GM19023 (cell line): ENCODE data around the gene PHF8.

Experiments used
- ATAC-seq: cut with Tn5 transposase; IDR thresholded peaks from one replicate; pipeline ENCODE4 v1.9.1; 2021; ENCODE audit warnings: mild to moderate bottlenecking, moderate library complexity; ENCODE audit not compliant: unreplicated experiment

Gene PHF8

DNA sequence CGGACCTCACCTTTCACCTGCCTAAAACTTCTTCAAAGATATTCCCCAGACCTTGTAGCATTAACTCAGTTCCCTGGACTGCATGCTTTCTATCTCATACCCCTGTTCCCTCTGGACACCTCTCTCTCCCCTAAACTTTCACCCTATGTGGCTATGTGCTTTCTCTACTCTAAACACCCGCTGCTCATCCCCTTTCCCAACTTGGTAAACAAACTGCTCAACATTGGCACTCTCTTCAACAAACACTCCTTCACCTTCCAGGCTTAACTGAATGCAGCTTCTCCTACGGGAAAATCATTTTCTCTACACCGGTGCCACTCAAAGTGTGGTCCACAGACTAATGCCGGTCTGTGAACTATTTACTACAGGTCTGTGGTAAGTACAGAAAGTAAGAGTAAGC is 19.9 kb downstream of the PHF8 start:
- no peak for ATAC-seq

DNA sequence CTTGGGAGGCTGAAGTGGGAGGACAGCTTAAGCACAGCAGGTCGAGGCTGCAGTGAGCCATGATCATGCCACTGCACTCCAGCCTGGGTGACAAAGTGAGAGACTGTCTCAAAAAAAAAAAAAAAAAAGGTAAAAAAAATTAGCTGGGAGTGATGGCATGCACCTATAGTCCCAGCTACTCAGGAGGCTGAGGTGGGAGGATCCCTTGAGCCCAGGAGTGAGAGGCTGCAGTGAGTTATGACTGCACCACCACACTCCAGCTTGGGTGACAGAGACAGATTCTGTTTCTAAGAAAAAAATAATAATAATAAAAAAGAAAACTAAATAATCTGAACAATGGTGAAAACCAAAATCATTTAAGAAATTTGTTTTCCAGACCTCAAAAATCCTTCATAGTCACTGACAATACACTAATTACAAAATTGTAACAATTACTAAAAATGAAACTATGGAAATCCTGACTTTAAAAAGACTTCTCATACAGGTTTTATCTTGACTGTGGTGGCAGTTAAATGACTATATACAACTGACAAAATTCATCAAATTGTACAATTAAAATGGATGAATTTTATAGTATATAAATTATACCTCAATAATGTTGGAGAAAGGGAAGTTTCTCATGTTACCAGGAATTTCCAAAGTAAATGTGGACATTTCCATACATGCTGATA is 31.3 kb downstream of the PHF8 start:
- ATAC-seq: no peak

DNA sequence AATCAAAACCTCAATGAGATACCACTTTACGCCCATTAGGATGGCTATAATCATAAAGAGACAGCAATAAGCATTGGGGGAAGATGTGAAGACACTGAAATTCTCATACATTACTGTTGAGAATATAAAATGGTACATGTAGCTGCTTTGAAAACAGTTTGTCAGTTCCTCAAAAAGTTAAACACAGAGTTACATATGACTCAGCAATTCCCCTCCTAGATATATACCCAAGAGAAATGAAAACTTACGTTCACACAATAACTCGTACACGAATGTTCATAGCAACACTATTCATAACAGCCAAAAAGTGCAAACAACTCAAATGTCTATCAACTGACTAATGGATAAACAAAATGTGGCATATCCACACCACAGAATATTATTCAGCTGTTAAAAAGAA is 36.6 kb downstream of the PHF8 start:
- no peak for ATAC-seq

DNA sequence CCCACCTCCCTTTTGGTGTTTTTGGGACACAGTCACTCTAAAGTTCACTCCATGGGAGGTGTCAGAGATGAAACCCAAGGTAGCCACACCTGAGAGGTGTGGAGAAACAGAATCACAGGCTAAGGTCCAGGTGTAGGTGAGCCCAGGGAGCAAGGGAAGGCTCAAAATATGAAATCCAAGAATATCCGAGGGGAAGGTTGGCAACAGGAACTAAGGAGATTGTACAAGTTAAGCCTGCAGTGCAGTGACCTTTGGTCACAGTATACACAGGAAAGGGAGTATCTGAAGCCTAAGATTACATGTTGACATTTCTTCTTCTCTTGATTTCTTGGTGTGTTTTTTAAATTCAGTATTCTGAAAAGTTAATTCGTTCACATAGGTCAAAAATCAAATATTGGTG is 46.5 kb downstream of the PHF8 start:
- no peak for ATAC-seq

DNA sequence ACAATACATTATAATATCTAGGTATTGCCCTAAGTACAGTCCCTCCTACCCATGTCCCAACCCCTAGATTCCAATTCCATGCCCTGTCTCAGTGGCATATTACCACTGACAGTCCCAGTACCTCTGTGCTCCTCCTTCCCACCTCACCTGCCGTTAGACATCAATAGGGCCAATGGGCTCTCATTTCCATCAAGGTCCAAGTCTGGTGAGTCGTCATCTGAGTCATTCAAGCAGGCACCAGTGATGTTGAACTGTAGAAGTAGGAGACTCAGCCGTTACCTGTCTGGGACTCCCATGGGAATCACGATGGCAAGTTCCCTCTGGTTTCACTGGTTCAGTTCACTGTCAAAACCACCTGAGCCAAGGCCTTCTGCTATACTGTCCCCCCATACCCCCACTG is 51.7 kb downstream of the PHF8 start:
- ATAC-seq: no peak

DNA sequence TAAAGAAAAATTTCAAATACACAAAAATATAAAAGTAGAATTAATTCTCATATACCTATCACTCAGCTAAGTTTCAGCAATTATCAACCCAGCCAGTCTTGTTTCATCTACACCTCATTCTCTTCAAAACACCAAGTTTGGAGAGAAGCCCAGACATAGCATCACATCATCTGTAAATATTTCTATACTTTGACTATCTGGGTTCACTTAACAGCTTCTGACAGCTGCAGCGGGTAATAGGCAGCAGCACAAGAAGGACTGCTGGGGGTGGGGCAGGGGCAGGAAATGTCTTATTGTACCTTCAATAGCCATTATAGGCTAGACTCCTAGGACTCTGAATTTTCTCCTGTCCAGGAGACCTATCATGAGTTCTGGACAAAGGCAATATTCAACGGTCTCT is 54.1 kb downstream of the PHF8 start:
- ATAC-seq: no peak

DNA sequence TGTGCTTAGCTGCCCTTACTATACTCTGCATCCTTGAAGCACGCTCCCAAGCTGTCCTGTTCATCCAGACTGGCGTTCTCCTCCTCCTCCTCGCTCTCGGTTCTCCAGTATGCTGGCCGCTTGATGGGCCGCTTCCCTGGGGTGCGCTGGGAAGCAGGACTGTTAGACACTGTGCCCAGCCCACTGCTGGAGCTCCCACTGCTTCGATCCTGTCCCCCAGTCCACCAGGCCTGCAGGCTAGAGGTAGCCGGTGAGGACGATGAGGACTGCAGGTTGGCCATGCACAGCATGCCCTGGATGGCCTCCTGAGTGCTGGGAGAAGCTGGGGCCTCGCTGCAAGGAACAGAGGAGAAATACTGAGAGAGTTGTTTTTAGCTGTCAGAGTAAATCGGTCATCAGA is 59.4 kb downstream of the PHF8 start:
- no peak for ATAC-seq

DNA sequence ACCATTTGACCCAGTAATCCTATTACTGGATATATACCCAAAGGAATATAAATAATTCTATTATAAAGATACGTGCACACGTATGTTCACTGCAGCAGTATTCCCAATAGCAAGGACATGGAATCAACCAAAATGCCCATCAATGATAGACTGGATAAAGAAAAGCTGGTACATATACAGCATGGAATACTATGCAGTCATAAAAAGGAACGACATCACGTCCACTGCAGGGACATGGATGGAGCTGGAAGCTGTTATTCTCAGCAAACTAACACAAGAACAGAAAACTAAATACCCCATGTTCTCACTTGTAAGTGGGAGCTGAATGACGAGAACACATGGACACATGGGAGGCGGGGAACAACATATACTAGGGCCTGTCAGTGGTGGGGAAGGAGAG is 69.7 kb downstream of the PHF8 start:
- ATAC-seq: no peak

DNA sequence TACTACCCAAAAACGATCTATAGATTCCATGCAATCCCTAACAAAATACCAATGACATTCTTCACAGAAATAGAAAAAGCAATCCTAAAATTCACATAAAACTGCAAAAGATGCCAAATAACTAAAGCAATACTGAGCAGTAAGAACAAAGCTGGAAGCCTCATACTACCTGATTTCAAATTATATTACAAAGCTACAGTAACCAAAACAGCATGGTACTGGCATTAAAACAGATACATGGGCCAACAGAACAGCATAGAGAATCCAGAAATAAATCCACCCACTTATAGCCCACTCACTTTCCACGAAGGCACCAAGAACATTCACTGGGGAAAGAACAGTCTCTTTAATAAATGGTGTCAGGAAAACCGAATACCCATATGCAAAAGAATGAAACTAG is 74.7 kb downstream of the PHF8 start:
- ATAC-seq: no peak

DNA sequence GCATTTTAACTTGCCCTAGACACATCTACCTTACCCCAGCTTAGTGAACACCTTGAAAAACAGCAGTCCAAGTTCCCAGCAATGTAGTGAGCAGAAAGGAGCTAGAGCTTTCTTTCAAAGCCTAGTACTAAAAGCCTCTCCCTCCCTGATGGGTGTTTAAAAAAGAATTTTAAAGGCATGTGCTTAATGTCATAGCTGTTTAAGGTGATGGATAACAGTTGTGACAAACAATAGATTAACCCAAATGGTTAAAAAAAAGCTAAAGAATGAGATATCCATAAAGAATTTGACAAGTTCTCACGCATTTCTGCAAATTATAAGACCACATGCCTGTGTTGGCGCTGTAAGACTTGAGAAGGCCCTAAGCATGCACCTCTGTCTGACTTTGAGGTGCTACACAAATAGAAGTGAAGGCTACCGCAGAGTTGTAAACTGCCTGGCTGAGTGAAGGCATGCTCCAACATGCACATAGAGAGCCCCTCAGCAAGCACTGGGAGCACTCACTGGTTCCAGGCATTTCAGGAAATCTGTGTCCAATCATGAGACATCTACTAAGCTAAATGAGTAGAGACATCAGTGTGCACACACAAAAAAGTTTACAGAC is 94.0 kb downstream of the PHF8 start:
- no peak for ATAC-seq

DNA sequence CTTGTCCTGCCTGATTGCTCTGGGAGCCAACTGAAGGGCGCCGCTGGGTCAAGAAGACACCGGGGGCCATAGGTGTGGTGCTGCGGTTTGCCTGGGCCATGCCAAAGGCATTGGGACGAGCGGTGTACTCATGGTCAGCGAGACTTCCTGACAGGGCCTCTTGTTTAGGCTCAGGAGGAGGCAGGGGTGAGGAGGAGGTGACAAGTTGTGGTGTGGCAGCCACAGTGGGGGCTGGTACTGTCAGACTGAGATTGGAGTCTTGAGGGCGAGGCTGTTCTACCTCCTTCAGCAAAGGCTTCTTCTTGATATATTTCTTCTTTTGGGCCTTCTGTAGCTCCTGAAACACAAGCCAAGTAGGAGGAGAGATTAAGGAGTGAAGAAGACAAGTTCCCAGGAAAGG is 104.1 kb downstream of the PHF8 start:
- ATAC-seq: no peak

DNA sequence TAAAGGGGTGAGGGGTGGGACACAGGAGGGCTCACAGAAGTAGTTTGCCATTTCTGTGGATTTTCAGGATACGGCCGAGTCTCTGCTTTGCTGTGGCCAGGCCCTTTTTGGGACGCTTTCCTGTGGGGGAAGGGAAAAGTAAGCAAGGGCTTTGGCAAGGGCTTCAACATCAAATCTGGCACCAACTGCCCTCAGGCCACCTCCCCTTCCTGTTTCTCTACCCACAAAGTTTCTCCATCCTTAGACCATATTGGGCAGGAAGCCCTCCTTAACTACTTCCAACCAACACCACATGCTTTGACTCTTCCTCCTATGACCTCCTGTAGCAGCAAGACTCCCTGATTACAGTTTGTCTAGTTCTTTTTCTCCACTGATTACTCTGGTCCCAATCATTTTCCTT is 105.1 kb downstream of the PHF8 start:
- ATAC-seq: no peak

DNA sequence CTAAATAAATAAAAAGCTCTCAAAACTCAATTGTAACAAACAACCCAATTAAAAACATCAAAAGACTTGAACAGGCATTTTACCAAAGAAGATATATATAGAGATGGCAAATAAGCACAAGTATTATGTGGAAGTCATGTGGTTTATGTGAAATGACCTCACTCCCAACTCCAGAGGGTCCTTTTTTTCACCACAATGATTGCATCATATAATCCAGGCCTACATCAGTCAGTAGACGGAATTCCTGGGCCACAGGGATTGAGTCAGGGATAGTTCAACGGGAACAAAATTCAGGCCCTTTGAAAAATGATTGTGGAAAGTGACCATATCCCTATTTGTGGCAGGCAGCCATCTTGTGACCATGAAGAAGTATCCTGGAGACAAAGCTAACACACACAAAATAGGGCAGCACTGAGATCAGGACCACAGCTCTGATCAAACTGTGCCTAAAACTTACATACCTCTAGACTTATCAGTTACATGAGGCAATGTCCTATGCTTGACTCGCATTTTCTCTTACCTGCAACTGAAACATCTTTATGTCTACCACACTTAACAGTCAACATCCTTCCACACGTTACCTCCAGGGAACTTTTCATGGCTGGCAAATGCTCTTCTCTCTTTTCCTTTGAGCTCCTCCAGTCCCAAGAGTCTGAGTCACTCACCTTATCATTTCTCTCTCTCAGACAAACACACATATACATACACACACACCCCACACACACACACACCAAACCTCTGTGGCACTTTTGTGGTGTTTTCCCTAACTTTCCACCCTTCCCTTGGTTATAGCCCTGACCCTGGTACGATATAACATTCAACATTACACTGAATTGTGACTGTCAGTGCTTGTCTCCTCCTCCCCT is 113.5 kb downstream of the PHF8 start:
- no peak for ATAC-seq

DNA sequence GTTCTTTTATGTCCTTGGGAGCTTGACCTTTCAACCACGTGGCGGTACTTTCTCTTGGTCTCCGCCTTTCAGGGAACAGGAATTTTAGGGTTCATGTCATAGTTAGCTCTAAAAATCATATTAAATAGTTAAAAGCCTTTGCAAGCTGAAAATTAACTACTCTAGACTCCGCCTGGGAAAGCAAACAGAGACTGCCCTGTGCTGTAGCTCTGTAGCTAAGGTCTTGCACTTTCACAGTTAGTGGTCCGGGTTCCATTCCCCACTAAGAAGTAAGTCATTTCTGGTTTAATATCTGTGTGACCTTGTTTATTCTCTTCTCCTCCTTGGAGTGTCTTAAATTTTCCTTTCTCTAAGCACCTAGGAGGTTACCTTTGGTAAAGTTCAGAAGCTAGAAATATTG is 118.2 kb downstream of the PHF8 start:
- no peak for ATAC-seq

DNA sequence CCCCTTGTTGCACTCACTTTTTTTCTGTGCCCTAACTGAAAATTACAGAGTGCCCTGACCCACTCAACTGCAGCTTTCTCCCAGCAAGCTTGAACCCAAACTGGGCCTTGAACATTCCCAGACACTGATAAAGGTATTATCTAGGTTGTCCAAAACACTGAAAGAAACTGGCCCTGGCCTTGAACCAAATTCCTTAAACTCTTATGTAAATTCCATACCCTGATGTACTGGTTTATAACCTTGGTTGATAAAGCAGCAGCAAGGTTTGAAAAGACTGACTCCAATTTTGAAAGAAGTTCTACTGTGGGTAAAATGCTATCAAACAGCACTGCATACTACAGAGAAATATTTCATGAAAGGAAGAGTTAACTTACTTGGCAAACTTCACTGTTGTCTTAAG is 125.6 kb downstream of the PHF8 start:
- ATAC-seq: no peak

DNA sequence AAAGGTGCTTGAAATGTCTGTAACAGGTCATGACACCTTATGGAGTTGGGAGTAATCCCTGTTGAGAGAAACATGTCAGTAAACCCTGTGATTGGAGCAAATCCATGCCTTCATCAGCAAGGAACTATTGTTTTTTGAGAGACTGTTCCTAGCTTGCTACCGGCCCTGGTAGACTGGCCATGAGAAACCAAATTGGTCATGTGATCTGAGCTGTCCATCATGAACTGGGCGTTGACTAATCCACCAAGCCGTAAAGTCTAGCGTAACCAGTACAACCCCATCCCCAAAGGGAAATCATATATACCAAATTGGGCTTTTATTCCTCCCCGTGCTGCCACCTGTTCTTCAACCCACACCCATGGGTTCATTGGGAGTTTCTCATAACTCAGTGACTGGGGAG is 143.7 kb downstream of the PHF8 start:
- no peak for ATAC-seq

DNA sequence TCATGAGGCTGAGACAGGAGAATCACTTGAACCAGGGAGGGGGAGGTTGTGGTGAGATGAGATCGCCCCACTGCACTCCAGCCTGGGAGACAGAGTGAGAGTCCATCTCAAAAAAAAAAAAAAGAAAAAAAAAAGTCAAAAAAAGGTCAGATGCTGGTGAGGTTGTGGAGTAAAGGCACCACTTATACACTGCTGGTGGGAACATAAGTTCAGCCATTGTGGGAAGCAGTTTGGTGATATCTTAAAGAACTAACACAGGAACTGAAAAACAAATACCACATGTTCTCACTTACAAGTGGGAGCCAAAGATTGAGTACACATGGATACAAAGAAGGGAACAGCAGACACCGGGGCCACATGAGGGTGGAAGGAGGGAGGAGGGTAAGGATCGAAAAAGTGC is 149.0 kb downstream of the PHF8 start:
- ATAC-seq: no peak
